DND-41 (cell line): ENCODE data around the gene SLC25A21.
"Not testable (repeated sequence)": the region's sequence is repeated elsewhere in the genome, so short reads cannot be mapped to it uniquely, and the experiment has no call there.

Experiments
- ATAC-seq: fragments of 200-7000 bp; cut with Tn5 transposase; 3 replicates; pipeline ENCODE4 v1.9.1; 2021; ENCODE audit warnings: low read depth; ENCODE audit not compliant: insufficient read depth
- DNase-seq: peaks from one replicate; pipeline ENCODE4 v3.0.0-alpha.2; 2020
- H2AFZ ChIP-seq: 2 replicates; pipeline ENCODE4 v1.6.0; 2012; ENCODE audit warnings: low read depth, low read length
- H3K27ac ChIP-seq: 2 replicates; pipeline ENCODE4 v1.5.1; 2012; ENCODE audit warnings: low read length, inconsistent platforms
- H3K27me3 ChIP-seq: fragments of 200-600 bp; sonication (generic); 2 replicates; pipeline ENCODE4 v1.6.0; 2012; ENCODE audit warnings: low read length, mild to moderate bottlenecking, inconsistent platforms; ENCODE audit not compliant: insufficient read depth, poor library complexity
- H3K36me3 ChIP-seq: 2 replicates; pipeline ENCODE4 v1.5.1; 2012; ENCODE audit warnings: low read length, inconsistent platforms; ENCODE audit not compliant: insufficient read depth
- H3K4me1 ChIP-seq: 2 replicates; pipeline ENCODE4 v1.5.1; 2012; ENCODE audit warnings: mild to moderate bottlenecking, low read length; ENCODE audit not compliant: insufficient read depth
- H3K4me2 ChIP-seq: 2 replicates; pipeline ENCODE4 v1.6.0; 2012; ENCODE audit warnings: mild to moderate bottlenecking, moderate library complexity, low read length, inconsistent platforms; ENCODE audit not compliant: insufficient read depth
- H3K4me3 ChIP-seq, 2 experiments: fragments of 200-600 bp in 1 of 2; shearing (Covaris generic) in 1 of 2; 2 replicates each; pipeline ENCODE4 v1.5.1; 2012 to 2016; ENCODE audit warnings: inconsistent platforms in 2 of 2, low read length in 2 of 2, mild to moderate bottlenecking in 2 of 2, low read depth in 1 of 2, moderate library complexity in 1 of 2
- H3K79me2 ChIP-seq: 2 replicates; pipeline ENCODE4 v1.6.0; 2012; ENCODE audit warnings: low read length, inconsistent platforms; ENCODE audit not compliant: insufficient read depth
- H3K9ac ChIP-seq: 2 replicates; pipeline ENCODE4 v1.6.0; 2012; ENCODE audit warnings: low read depth, mild to moderate bottlenecking, inconsistent platforms, low read length, moderate library complexity
- H3K9me3 ChIP-seq: 2 replicates; pipeline ENCODE4 v1.5.1; 2012; ENCODE audit warnings: low read length, moderate library complexity, mild to moderate bottlenecking, inconsistent platforms; ENCODE audit not compliant: insufficient read depth, severe bottlenecking
- H4K20me1 ChIP-seq: 2 replicates; pipeline ENCODE4 v1.6.0; 2012; ENCODE audit warnings: low read length; ENCODE audit not compliant: insufficient read depth
- CTCF ChIP-seq: IDR thresholded peaks from 2 replicates; pipeline ENCODE4 v1.5.1; 2012; ENCODE audit warnings: borderline replicate concordance, low read length, moderate library complexity, mild to moderate bottlenecking; ENCODE audit not compliant: poor library complexity, severe bottlenecking; ENCODE audit errors: extremely low read depth
- EZH2 ChIP-seq: IDR thresholded peaks from 3 replicates; pipeline ENCODE4 v1.6.1; 2012; ENCODE audit warnings: borderline replicate concordance, low read depth, mild to moderate bottlenecking, moderate library complexity, low read length, inconsistent platforms; ENCODE audit not compliant: severe bottlenecking

SLC25A21 gene

GRCh38 chr14:36701132-36701531 lies 471.3 kb downstream of the SLC25A21 start:
- Histone ChIP-seq H3K9me3 (no peaks in the 10 kb centered on the region), H3K27me3 (no peaks in the 10 kb centered on the region), H3K4me1 (peaks cover 5% of the 10 kb centered on the region), H3K4me2 (no peak overlapping the region), H3K9ac (no peak overlapping the region), H3K4me3 (no peak overlapping the region), H2AFZ (no peak overlapping the region), H3K27ac (no peak overlapping the region), H3K36me3 (no peaks in the 10 kb centered on the region), H3K79me2 (no peaks in the 10 kb centered on the region), H4K20me1 (no peaks in the 10 kb centered on the region)
- ATAC-seq = no peak
- no peak for TF ChIP-seq EZH2
- no peak for TF ChIP-seq CTCF
- DNase-seq = no peak

- H4K20me1 ChIP-seq = no peaks in the 10 kb centered on the region
- H3K4me2 ChIP-seq = no peak overlapping the region
- H3K9me3 ChIP-seq = no peaks in the 10 kb centered on the region
- no peaks in the 10 kb centered on the region for H3K36me3 ChIP-seq
- DNase-seq (no peak), ATAC-seq (0 out of 3 replicates have a peak, but pooled peaks have one; percentile 24)
- no peak overlapping the region for H2AFZ ChIP-seq
- no peak overlapping the region for H3K9ac ChIP-seq
- TF ChIP-seq CTCF (no peak), EZH2 (no peak)
- H3K79me2 ChIP-seq = no peaks in the 10 kb centered on the region
- H3K27ac ChIP-seq = no peak overlapping the region
- no peaks in the 10 kb centered on the region for H3K27me3 ChIP-seq
- no peak overlapping the region for H3K4me3 ChIP-seq
- H3K4me1 ChIP-seq = peaks cover 5% of the 10 kb centered on the region
Observed at GRCh38 chr14:36700651-36701050, 471.8 kb downstream of the SLC25A21 start.

- H3K4me3 ChIP-seq, H3K36me3 ChIP-seq, DNase-seq, H3K79me2 ChIP-seq, H3K27me3 ChIP-seq, ATAC-seq, H4K20me1 ChIP-seq, H3K27ac ChIP-seq, H3K9ac ChIP-seq, H3K4me1 ChIP-seq, H3K4me2 ChIP-seq, H3K9me3 ChIP-seq: not testable (repeated sequence)
- H2AFZ ChIP-seq = peak overlapping the region; percentile 19; the same call in 1 of the 2 replicates
Observed at GRCh38 chr14:36699420-36699819, 473.0 kb downstream of the SLC25A21 start.

- Histone ChIP-seq H3K79me2 (no peaks in the 10 kb centered on the region), H2AFZ (no peak overlapping the region), H4K20me1 (no peaks in the 10 kb centered on the region), H3K4me3 (no peak overlapping the region), H3K4me1 (peaks cover under 1% of the 10 kb centered on the region; the same call in 1 of the 2 replicates), H3K9ac (no peak overlapping the region), H3K4me2 (no peak overlapping the region), H3K27ac (no peak overlapping the region), H3K9me3 (no peaks in the 10 kb centered on the region), H3K36me3 (no peaks in the 10 kb centered on the region), H3K27me3 (no peaks in the 10 kb centered on the region)
- ATAC-seq (no peak), DNase-seq (no peak)
- TF ChIP-seq CTCF (no peak), EZH2 (no peak)
Observed at GRCh38 chr14:36690311-36691040, 481.9 kb downstream of the SLC25A21 start.
